Globus pallidus (tissue), 1 donor: ENCODE data around the gene ANKS1B.
A peak's percentile ranks its signal among the peaks of the same experiment; 100 is the strongest.
"Not testable (repeated sequence)": the region's sequence is repeated elsewhere in the genome, so short reads cannot be mapped to it uniquely, and the experiment has no call there.

ENCODE experiments used
- DNase-seq: peaks from one replicate; pipeline ENCODE4 v3.0.0-alpha.2; 2015; ENCODE audit warnings: low spot score

ANKS1B gene

DNA sequence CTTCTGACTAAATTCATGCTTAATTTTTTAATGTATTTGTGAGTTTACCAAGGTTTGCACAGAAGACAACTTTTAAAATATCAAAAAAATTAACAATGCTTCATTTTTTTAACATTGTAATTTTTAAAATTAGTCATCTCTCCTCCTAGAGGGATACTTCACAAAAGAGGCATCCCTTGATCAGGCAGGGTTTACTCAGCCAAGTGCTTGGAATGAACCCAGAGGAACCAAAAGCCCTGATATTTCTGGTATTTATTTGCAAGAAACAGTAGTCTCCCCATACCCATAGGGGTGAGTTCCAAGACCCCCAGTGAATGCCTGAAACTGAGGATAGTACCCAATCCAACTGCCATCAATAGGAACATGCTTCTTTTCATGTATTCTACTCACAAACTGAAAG is 284.7 kb downstream of the ANKS1B start:
- no peak for DNase-seq

- DNase-seq = no peak
Observed at GRCh38 chr12:99695050-99695449, 289.7 kb downstream of the ANKS1B start.

DNA sequence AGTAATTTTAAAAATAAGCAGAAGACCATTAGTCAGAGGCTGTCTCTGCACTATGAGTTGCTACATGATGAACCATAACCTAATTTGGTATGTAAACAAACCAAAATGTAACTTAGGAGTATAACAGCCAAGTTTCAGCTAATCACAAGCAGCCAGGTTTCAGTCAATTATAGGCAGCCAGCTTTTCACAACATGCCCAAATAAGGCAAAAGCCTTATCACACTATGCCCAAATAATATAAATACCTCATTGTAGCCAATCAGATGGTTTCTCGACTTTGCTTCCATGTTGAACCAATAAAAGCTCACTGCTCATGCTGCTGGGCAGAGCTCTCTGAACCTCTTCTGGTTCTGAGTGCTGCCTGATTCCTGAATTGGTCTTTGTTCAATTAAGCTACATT is 298.6 kb downstream of the ANKS1B start:
- no peak for DNase-seq

DNA sequence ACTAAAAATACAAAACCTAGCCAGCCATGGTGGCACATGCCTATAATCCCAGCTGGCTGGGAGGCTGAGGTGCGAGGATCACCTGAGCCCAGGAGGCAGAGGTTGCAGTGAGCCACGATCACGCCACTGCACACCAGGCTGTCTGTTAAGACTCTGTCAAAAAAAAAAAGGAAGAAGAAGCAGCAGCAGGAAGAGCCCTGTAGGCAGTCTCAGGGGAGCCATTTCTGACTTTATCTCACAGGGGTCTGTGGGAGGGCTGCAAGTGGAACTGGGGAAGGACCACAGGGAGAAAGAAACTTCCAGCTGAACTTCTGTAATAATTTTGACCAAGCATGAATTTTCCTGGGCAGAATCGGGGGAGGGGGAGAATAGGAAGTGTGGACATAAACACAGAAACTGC is 304.5 kb downstream of the ANKS1B start:
- DNase-seq = no peak

- no peak for DNase-seq
Observed at GRCh38 chr12:99670635-99671034, 314.1 kb downstream of the ANKS1B start.

DNA sequence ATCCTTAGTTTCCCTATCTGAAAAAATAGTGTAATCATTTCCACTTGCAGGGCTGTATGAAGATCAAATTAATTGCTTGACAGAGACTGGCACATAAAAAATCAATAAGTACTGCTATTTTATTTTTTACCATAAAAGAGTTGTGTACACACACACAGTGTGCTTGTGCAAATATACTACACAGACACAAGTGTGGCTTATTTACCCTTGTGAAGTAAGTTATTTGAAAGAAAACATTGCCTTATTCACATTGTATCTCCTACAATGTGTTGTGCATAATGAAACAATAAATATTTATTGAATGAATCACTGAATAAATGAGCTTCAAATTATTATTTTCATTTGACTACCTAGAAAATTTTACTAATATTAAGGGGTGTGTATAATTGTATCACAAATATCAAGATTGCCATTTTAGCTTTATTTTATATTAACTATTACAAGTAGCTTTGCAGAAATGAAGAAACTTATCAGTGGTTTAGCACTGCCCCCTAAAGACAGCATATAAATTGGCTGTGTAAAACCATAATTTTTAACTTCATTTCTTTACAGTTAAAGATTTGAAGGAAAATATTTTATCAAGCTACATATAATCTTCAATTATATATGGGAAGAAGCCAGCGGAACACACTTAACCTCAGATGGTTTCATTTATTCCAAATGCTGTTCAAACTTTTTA is 325.9 kb downstream of the ANKS1B start:
- no peak for DNase-seq

- DNase-seq = no peak
Observed at GRCh38 chr12:99649551-99649950, 335.2 kb downstream of the ANKS1B start.

- no peak for DNase-seq
Observed at GRCh38 chr12:99648183-99648582, 336.6 kb downstream of the ANKS1B start.

GRCh38 chr12:99647453-99647852 is 337.3 kb downstream of the ANKS1B start, which contains the start of gene GARIN6:
TSS of gene GARIN6 (plus strand) at chr12:99647753. CDS start at chr12:99648175, 422 bp downstream.
- DNase-seq = no peak

DNA sequence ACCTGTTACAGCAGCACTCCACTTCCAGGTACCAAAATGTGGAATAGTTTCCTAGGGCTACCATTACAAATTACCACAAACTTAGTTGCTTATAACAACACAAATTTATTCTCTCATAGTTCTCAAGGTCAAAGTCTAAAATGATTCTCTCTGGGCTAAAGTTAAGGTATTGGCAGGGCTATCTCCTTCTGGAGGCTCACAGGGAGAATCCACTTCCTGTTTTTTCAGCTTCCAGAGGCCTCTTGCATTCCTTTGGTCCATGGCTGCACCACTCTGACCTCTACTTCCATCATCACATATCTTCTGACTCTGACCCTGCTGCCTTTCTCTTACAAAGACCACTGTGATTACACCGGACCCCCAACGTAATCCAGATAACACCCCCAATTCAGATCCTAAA is 340.1 kb downstream of the ANKS1B start:
- no peak for DNase-seq

DNA sequence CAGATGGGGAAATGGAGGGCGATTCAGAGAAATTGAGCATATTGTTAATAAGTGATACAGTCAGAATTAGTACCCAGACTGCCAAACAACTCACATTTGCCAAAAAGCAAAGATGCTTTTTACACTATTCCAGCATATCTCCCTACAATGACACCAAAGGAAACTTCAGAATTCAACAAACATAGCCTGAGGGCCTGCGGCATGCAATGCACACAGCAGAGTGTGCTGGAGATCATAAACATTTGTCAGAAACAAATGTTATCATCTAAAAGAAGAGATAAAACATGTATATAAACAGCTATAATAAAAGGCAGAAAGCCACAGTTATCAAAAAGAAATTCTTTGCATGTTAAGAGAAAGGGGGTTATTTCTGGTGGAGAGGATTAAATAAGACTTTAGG is 357.3 kb downstream of the ANKS1B start:
- no peak for DNase-seq

- DNase-seq = not testable (repeated sequence)
Observed at GRCh38 chr12:99624591-99624990, 360.1 kb downstream of the ANKS1B start.

DNA sequence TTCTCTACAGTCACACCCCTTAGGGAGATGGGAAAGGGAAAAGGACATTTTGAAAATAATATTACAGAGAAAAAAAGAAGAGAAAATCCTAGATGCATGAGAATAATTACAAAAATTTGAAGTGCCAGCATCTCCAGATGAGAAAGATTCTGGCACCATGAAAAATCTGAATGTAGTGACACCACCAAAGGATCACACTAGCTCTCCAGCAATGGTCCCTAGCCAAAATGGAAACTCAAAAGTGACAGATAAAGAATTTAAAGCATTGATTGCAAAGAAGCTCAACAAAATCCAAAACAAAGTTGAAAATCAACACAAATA is 364.6 kb downstream of the ANKS1B start:
- DNase-seq = no peak

GRCh38 chr12:99619389-99620158 is 365.2 kb downstream of the ANKS1B start:
- DNase-seq = peak; percentile 9

DNA sequence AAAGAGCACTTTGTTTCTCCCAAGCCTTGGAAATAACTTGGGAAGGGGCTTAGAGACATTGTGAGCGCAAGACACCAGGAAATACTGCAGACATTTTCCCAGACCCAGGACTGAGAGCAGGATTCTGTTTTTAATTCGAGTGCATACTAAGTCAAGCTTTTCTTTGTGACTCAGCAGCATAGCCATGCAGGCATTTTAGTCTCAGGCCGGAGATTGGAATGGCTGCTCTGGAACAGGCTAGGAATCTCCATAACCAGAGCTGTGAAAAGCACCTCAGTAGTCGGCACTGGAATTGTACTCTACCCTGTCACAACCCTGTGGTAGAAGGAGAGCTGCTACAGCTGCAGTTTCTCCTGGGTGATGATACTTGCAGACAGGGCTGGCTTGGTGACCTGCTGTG is 366.1 kb downstream of the ANKS1B start:
- DNase-seq = no peak

- no peak for DNase-seq
Observed at GRCh38 chr12:99611599-99611998, 373.1 kb downstream of the ANKS1B start.

- DNase-seq = no peak
Observed at GRCh38 chr12:99611117-99611516, 373.6 kb downstream of the ANKS1B start.

DNA sequence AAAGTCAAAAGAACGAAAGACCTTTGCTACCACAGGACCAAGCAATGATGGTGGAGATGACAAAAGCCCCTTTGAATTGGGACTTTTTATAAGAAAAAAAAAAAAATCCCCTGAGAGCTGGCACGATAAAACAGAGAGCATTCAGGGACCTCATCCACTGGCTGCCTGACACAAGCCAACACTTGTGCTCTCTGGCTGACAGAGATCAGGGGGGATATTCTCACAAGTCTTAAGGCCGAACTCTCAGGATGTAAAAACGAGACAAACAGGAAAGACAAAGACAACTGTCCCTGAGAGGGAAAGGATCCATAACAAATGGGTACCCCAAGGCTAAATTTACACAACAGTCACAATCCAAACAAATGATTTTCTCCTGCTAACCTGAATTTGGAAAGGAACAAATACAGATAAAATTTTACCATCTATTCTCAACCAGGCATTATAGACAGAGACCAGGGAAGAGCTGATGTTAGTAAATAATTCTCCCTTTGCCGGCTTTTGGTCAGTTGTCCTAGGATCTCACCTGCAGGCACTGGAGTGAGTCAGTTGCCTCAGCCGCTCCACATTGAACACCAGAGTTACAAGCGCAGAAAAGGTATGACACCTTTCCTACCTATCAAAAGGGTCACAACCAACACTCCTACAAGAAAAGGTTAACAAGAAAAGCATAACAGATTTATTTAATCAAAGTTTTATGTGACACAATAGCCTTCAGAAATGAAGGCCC is 375.1 kb downstream of the ANKS1B start:
- DNase-seq = peak; percentile 3

GRCh38 chr12:99600388-99600787 is 384.3 kb downstream of the ANKS1B start:
- no peak for DNase-seq

DNA sequence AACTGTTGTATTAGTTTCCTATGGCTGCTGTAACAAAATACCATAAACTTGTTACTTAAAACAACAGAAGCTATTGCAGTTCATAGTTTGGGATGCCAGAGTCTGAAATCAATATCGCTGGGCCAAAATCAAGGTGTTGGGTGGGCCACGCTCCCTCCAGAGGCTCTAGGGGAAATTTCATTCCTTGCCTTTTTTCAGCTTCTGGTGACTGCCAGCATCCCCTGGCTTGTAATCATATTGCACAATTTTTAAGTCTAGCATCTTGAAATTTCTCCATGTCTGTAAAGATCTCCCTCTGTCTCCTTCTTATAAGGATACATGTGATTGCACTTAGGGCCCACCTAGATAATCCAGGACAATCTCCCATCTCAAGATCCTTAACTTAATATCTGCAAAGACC is 386.0 kb downstream of the ANKS1B start:
- DNase-seq = no peak

GRCh38 chr12:99596762-99597161 is 388.0 kb downstream of the ANKS1B start:
- DNase-seq = no peak

GRCh38 chr12:99577125-99577524 is 407.6 kb downstream of the ANKS1B start:
- DNase-seq = not testable (repeated sequence)

GRCh38 chr12:99573980-99574379 is 410.8 kb downstream of the ANKS1B start:
- no peak for DNase-seq
